HG03175 (cell line): ENCODE data around the gene MYO3A.
"Not testable (repeated sequence)": the region's sequence is repeated elsewhere in the genome, so short reads cannot be mapped to it uniquely, and the experiment has no call there.

Source experiments
- ATAC-seq: cut with Tn5 transposase; IDR thresholded peaks from one replicate; pipeline ENCODE4 v1.9.1; 2021; ENCODE audit warnings: mild to moderate bottlenecking, moderate library complexity; ENCODE audit not compliant: unreplicated experiment

Gene MYO3A

GRCh38 chr10:25972631-25973030, 38.6 kb downstream of the MYO3A start:
- no peak for ATAC-seq

- ATAC-seq, result no peak
These were observed 40.9 kb downstream of the MYO3A start for GRCh38 chr10:25974897-25975459.

GRCh38 chr10:25978771-25979170, 44.7 kb downstream of the MYO3A start:
- ATAC-seq, result no peak

GRCh38 chr10:25982107-25982506, 48.1 kb downstream of the MYO3A start:
- ATAC-seq, result no peak

- ATAC-seq, result no peak
These were observed 54.6 kb downstream of the MYO3A start for GRCh38 chr10:25988583-25988982.

- ATAC-seq, result no peak
These were observed 55.9 kb downstream of the MYO3A start for GRCh38 chr10:25989951-25990350.

- no peak for ATAC-seq
These were observed 65.4 kb downstream of the MYO3A start for GRCh38 chr10:25999295-25999981.

GRCh38 chr10:26000971-26001370, 66.9 kb downstream of the MYO3A start:
- no peak for ATAC-seq

- ATAC-seq, result not testable (repeated sequence)
These were observed 68.4 kb downstream of the MYO3A start for GRCh38 chr10:26002466-26002865.

- no peak for ATAC-seq
These were observed 81.1 kb downstream of the MYO3A start for GRCh38 chr10:26015092-26015491.

- no peak for ATAC-seq
These were observed 88.8 kb downstream of the MYO3A start for GRCh38 chr10:26022831-26023230.

- ATAC-seq, result no peak
These were observed 90.3 kb downstream of the MYO3A start for GRCh38 chr10:26024303-26024702.

GRCh38 chr10:26025523-26025922, 91.5 kb downstream of the MYO3A start:
- no peak for ATAC-seq

- ATAC-seq, result no peak
These were observed 95.8 kb downstream of the MYO3A start for GRCh38 chr10:26029858-26030257.

GRCh38 chr10:26031300-26031699, 97.3 kb downstream of the MYO3A start:
- no peak for ATAC-seq

- ATAC-seq, result no peak
These were observed 109.4 kb downstream of the MYO3A start for GRCh38 chr10:26043469-26043868.

GRCh38 chr10:26044141-26044749, 110.2 kb downstream of the MYO3A start:
- no peak for ATAC-seq

- no peak for ATAC-seq
These were observed 112.2 kb downstream of the MYO3A start for GRCh38 chr10:26046073-26046700.

GRCh38 chr10:26048756-26049155, 114.7 kb downstream of the MYO3A start:
- no peak for ATAC-seq

- ATAC-seq, result no peak
These were observed 118.3 kb downstream of the MYO3A start for GRCh38 chr10:26052326-26052725.

GRCh38 chr10:26057466-26057865, 123.4 kb downstream of the MYO3A start:
- no peak for ATAC-seq

GRCh38 chr10:26064106-26064505, 130.1 kb downstream of the MYO3A start:
- no peak for ATAC-seq
